Glutamatergic neuron (in vitro differentiated cells): ENCODE measurements around the gene CTXND1. TPM values are rescaled to one million over a fixed set of nuclear protein-coding genes. Genes with fewer than 3 reads are reported as not detected.

Experiments
- DNase-seq: peaks from one replicate; pipeline ENCODE4 v3.0.0; 2022
- H3K27ac Mint-ChIP-seq: one replicate; pipeline ENCODE4 v1.8.0; 2020; ENCODE audit warnings: mild to moderate bottlenecking, mixed read lengths, inconsistent platforms; ENCODE audit not compliant: unreplicated experiment
- H3K27me3 Mint-ChIP-seq: one replicate; pipeline ENCODE4 v1.8.0; 2020; ENCODE audit warnings: mild to moderate bottlenecking, moderate library complexity, mixed read lengths, inconsistent platforms; ENCODE audit not compliant: unreplicated experiment
- H3K36me3 Mint-ChIP-seq: one replicate; pipeline ENCODE4 v1.8.0; 2020; ENCODE audit warnings: mild to moderate bottlenecking, mixed read lengths, inconsistent platforms; ENCODE audit not compliant: unreplicated experiment
- H3K4me1 Mint-ChIP-seq: one replicate; pipeline ENCODE4 v1.8.0; 2020; ENCODE audit warnings: mild to moderate bottlenecking, low read depth, mixed read lengths, inconsistent platforms; ENCODE audit not compliant: unreplicated experiment
- H3K4me3 Mint-ChIP-seq: one replicate; pipeline ENCODE4 v1.8.0; 2020; ENCODE audit warnings: mild to moderate bottlenecking, mixed read lengths, inconsistent platforms; ENCODE audit not compliant: unreplicated experiment
- H3K9me3 Mint-ChIP-seq: one replicate; pipeline ENCODE4 v1.8.0; 2020; ENCODE audit warnings: mild to moderate bottlenecking, moderate library complexity, mixed read lengths, inconsistent platforms; ENCODE audit not compliant: unreplicated experiment
- CTCF ChIP-seq: fragments of 200-600 bp; sonication (generic); IDR thresholded peaks from one replicate; pipeline ENCODE4 v1.5.0; 2021; ENCODE audit not compliant: partially characterized antibody, unreplicated experiment
- total RNA-seq: library from RNA; stranded (reverse); fragmentation: NEBNext Ultra II Directional; extraction: Animal tissue kit (Norgen Biotek cat#: 25700); gene quantifications from one replicate; pipeline ENCODE4 v1.2.1, GENCODE V29; 2021; ENCODE audit not compliant: unreplicated experiment

Gene CTXND1
- total RNA-seq, 1 donor from 2014 or later = 0.39 TPM

- peak; percentile 80 for DNase-seq
- peak; percentile 78 for TF ChIP-seq CTCF
- Mint-ChIP-seq H3K27me3 (peaks cover 2% of the 10 kb centered on the region), H3K4me3 (no peak overlapping the region), H3K36me3 (no peaks in the 10 kb centered on the region), H3K9me3 (peaks cover 2% of the 10 kb centered on the region), H3K27ac (no peak overlapping the region), H3K4me1 (peaks cover 9% of the 10 kb centered on the region)
Observed at GRCh38 chr15:80173022-80173759, 78.8 kb downstream of the CTXND1 start.

- H3K27me3 Mint-ChIP-seq = peaks cover 2% of the 10 kb centered on the region
- no peak for DNase-seq
- no peak for TF ChIP-seq CTCF
- peaks cover 2% of the 10 kb centered on the region for H3K9me3 Mint-ChIP-seq
- H3K27ac Mint-ChIP-seq = no peak overlapping the region
- no peak overlapping the region for H3K4me3 Mint-ChIP-seq
- peaks cover 9% of the 10 kb centered on the region for H3K4me1 Mint-ChIP-seq
- no peaks in the 10 kb centered on the region for H3K36me3 Mint-ChIP-seq
Observed at GRCh38 chr15:80172401-80172800, 79.6 kb downstream of the CTXND1 start.

- Mint-ChIP-seq H3K27ac (no peak overlapping the region), H3K4me1 (peaks cover 9% of the 10 kb centered on the region), H3K9me3 (peaks cover 2% of the 10 kb centered on the region), H3K36me3 (no peaks in the 10 kb centered on the region), H3K27me3 (peaks cover 2% of the 10 kb centered on the region), H3K4me3 (no peak overlapping the region)
- no peak for TF ChIP-seq CTCF
- DNase-seq = no peak
Observed at GRCh38 chr15:80171787-80172186, 80.2 kb downstream of the CTXND1 start.

GRCh38 chr15:80170596-80170995, 81.4 kb downstream of the CTXND1 start:
- DNase-seq = no peak
- Mint-ChIP-seq H3K27me3 (peaks cover 2% of the 10 kb centered on the region), H3K36me3 (no peaks in the 10 kb centered on the region), H3K9me3 (peaks cover 2% of the 10 kb centered on the region), H3K4me1 (peaks cover 9% of the 10 kb centered on the region), H3K4me3 (no peak overlapping the region), H3K27ac (no peak overlapping the region)
- no peak for TF ChIP-seq CTCF

- peaks cover 2% of the 10 kb centered on the region for H3K27me3 Mint-ChIP-seq
- H3K36me3 Mint-ChIP-seq = no peaks in the 10 kb centered on the region
- no peak overlapping the region for H3K4me3 Mint-ChIP-seq
- H3K9me3 Mint-ChIP-seq = peaks cover 2% of the 10 kb centered on the region
- H3K27ac Mint-ChIP-seq = no peak overlapping the region
- TF ChIP-seq CTCF = no peak
- DNase-seq = no peak
- peaks cover 8% of the 10 kb centered on the region for H3K4me1 Mint-ChIP-seq
Observed at GRCh38 chr15:80169768-80170357, 82.2 kb downstream of the CTXND1 start.
